Psoas muscle (tissue), 8 donors: Measurements from ENCODE around the gene RGS21. TPM values are rescaled to one million over a fixed set of nuclear protein-coding genes. Genes with fewer than 3 reads are reported as not detected.

Experiments used
- ATAC-seq, 4 donors: fragments of 200-7000 bp; cut with Tn5 transposase; one replicate each; pipeline ENCODE4 v1.9.1; 2020; ENCODE audit warnings: moderate library complexity in 3 of 4, mild to moderate bottlenecking in 2 of 4
- DNase-seq, 2 donors: peaks; one replicate each; pipeline ENCODE4 v3.0.0-alpha.2; 2020
- H3K27ac ChIP-seq: fragments of 200-600 bp; one replicate; pipeline ENCODE4 v1.8.0; 2022
- H3K27me3 ChIP-seq, 3 donors: fragments of 200-600 bp in 1 of 3; one replicate each; pipeline versions ENCODE4 v1.6.1 to v1.8.0; 2013 to 2022; ENCODE audit warnings: low read length in 2 of 3, mild to moderate bottlenecking in 2 of 3, moderate library complexity in 1 of 3; ENCODE audit not compliant: insufficient read depth in 3 of 3
- H3K36me3 ChIP-seq, 2 donors: fragments of 200-600 bp in 1 of 2; one replicate each; pipeline versions ENCODE4 v1.6.1 to v1.8.0; 2013 to 2022; ENCODE audit warnings: low read depth in 1 of 2, mild to moderate bottlenecking in 1 of 2, moderate library complexity in 1 of 2; ENCODE audit not compliant: insufficient read depth in 1 of 2
- H3K4me1 ChIP-seq: fragments of 200-600 bp; one replicate; pipeline ENCODE4 v1.8.0; 2022
- H3K4me3 ChIP-seq: fragments of 200-600 bp; one replicate; pipeline ENCODE4 v1.8.0; 2022; ENCODE audit warnings: mild to moderate bottlenecking
- H3K9me3 ChIP-seq: fragments of 200-600 bp; one replicate; pipeline ENCODE4 v1.8.0; 2022
- WGBS, 3 donors: extraction: QIAGEN DNeasy Blood & Tissue Kit; methylation state at CpG; one replicate each; pipeline versions ENCODE4 v1.1.6 to v1.1.7; 2013; 5-methylcytosine and 5-hydroxymethylcytosine counted together
- intact Hi-C, 2 donors: fragments of 100-400 bp; cut with DNase I; formaldehyde crosslinking; loops; one replicate each; pipeline versions ENCODE4 v1.11.0 to v1.14.2; 2022
- polyA plus RNA-seq, 3 donors: library from polyadenylated mRNA; stranded (reverse); fragments of 200-250 nt; gene quantifications; one replicate each; pipeline ENCODE4 v1.2.3, GENCODE V29; 2013
- total RNA-seq, 4 donors: library from RNA; stranded (reverse); fragmentation: NEBNext Ultra II Directional in 2 of 4; extraction: Animal tissue kit (Norgen Biotek cat#: 25700) in 2 of 4; gene quantifications; one replicate each; pipeline versions ENCODE4 v1.2.1 to v1.2.4, GENCODE V29; 2021 to 2023
- TF ChIP-seq, protein P1 (sequence below): fragments of 200-600 bp; IDR thresholded peaks from one replicate; pipeline ENCODE4 v1.8.0; 2022; ENCODE audit warnings: antibody characterized with exemption
- donor health status: healthy with polysubstance abuse.
- donor health status: DM: no; HTN: no; CAD: no; lungs with moderate emphysema.
- donor health status: Bipolar disorder and iron deficiency.
- donor health status: healthy.
- donor health status: DM: yes; HTN: yes; CAD: no.
- donor health status: DM: no; HTN: no; CAD: no.
- donor health status: DM: no; HTN: no; CAD: no.
- donor health status: DM: yes; HTN: yes; CAD: no.

The RGS21 gene
- total and polyA plus RNA-seq, 7 donors: not detected

DNA sequence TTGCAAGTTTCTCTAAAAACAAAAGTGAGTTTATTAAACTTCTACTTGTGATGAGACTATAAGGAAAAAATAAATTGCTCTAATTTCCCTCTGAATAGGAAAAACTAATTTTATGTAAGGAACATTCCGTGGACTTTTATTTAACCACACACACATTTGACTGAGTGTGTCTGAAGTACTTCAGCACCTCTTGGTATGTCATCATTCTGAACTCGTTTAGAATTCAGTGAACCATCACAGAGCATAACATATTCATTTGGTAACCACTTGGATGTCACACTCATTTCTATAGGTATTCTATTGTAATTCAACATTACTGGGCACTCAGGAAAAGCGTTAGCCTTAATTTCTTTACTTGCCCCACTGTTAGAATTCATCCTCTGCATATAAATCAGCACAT lies 79.1 kb downstream of the RGS21 start:
- H3K36me3 ChIP-seq: no peaks in the 10 kb centered on the region
- 75 to 82% (median 78%) methylated on average over 3 of the region's 3 CpGs for WGBS, 3 donors
- no peak for DNase-seq

DNA sequence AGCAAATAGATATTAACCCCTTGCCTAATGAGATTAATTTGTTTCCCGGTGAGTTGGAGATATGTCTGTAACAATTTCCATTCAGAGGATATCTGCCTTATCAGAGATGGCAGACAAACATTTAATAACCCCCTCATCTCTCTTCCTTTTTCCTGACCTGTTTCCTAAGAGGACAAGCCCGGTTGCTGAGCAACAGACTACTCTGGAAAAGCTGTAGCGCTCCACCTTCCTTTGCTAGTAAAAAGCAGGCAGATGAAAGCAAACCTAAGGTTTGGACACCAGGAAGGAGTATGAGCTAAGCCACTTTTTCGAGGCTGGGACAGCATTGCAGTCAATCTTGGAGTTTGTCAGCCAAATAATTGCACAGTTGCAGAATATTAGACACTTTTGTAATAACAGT lies 82.4 kb downstream of the RGS21 start:
- Histone ChIP-seq H3K27ac (no peak overlapping the region), H3K4me1 (no peaks in the 10 kb centered on the region), H3K4me3 (no peak overlapping the region), H3K9me3 (no peaks in the 10 kb centered on the region), H3K27me3 (no peaks in the 10 kb centered on the region), H3K36me3 (no peaks in the 10 kb centered on the region)
- no peak for DNase-seq
- TF ChIP-seq, protein P1, sequence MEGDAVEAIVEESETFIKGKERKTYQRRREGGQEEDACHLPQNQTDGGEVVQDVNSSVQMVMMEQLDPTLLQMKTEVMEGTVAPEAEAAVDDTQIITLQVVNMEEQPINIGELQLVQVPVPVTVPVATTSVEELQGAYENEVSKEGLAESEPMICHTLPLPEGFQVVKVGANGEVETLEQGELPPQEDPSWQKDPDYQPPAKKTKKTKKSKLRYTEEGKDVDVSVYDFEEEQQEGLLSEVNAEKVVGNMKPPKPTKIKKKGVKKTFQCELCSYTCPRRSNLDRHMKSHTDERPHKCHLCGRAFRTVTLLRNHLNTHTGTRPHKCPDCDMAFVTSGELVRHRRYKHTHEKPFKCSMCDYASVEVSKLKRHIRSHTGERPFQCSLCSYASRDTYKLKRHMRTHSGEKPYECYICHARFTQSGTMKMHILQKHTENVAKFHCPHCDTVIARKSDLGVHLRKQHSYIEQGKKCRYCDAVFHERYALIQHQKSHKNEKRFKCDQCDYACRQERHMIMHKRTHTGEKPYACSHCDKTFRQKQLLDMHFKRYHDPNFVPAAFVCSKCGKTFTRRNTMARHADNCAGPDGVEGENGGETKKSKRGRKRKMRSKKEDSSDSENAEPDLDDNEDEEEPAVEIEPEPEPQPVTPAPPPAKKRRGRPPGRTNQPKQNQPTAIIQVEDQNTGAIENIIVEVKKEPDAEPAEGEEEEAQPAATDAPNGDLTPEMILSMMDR: no peak
- intact Hi-C loops: no loop called here
- no peak for ATAC-seq
- whole genome bisulfite sequencing, 3 donors: 41 to 51% (median 50%) methylated on average over 4 of the region's 4 CpGs

More for the DNA sequence above, 79.1 kb downstream of the RGS21 start:
- no peak overlapping the region for H3K27ac ChIP-seq
- TF ChIP-seq, protein P1: no peak
- no peaks in the 10 kb centered on the region for H3K27me3 ChIP-seq
- intact Hi-C loops: no loop called here
- ATAC-seq: no peak
- no peak overlapping the region for H3K4me3 ChIP-seq
- no peaks in the 10 kb centered on the region for H3K4me1 ChIP-seq
- no peaks in the 10 kb centered on the region for H3K9me3 ChIP-seq

DNA sequence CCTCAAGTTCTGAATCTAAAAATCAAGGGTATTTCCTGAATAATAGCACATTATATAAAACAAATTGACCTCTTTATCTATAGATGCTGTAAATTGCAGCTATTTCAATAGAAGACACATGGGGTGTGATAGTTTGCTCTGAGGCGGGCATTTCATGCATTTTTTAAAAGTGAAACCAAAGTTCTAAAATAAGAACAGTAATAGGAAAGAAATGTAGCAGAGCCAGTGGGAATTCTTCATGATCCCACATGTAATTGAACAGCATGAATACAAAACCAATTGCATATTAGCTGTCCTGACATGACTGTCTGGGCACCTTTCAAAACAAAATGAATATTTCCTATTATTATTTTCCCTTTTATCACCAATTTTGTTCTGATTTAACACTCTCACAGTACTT lies 85.0 kb downstream of the RGS21 start:
- H3K4me1 ChIP-seq: no peaks in the 10 kb centered on the region
- TF ChIP-seq, protein P1: no peak
- ATAC-seq (no peak), DNase-seq (no peak)
- no peak overlapping the region for H3K27ac ChIP-seq
- no peaks in the 10 kb centered on the region for H3K9me3 ChIP-seq
- WGBS, 3 donors: 20 to 37% (median 22%) methylated on average over 1 of the region's 1 CpG
- no peaks in the 10 kb centered on the region for H3K27me3 ChIP-seq
- H3K4me3 ChIP-seq: no peak overlapping the region
- no peaks in the 10 kb centered on the region for H3K36me3 ChIP-seq
- intact Hi-C loops: no loop called here

DNA sequence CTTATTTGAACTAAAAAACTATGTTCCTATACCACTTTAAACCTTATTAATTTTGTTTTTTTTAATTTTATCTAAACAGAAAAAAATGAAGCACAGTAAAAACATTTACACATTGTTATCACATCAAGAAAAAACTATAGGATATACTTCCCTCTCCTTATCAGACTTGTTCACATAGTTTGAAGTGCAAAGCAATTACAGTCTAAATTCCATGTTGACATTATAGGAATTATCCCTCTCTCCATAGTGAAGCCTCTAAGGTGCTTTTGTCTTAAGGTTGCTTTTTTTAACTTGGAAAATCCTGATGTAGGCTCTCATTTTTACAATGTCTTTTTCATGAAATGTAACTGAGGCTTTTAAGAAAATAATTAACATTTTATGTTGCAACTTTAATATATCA lies 85.8 kb downstream of the RGS21 start:
- DNase-seq: no peak
- no peak for ATAC-seq
- H3K36me3 ChIP-seq: no peaks in the 10 kb centered on the region
- no peaks in the 10 kb centered on the region for H3K9me3 ChIP-seq
- H3K27ac ChIP-seq: no peak overlapping the region
- no peaks in the 10 kb centered on the region for H3K27me3 ChIP-seq
- TF ChIP-seq, protein P1: no peak
- no peaks in the 10 kb centered on the region for H3K4me1 ChIP-seq
- no peak overlapping the region for H3K4me3 ChIP-seq
- intact Hi-C loops: no loop called here

GRCh38 chr1:192407206-192407605 lies 90.4 kb downstream of the RGS21 start:
- DNase-seq: no peak
- H3K9me3 ChIP-seq: no peaks in the 10 kb centered on the region
- no peaks in the 10 kb centered on the region for H3K36me3 ChIP-seq
- no peaks in the 10 kb centered on the region for H3K27me3 ChIP-seq
- H3K27ac ChIP-seq: no peak overlapping the region
- H3K4me3 ChIP-seq: no peak overlapping the region
- TF ChIP-seq, protein P1: no peak
- intact Hi-C loops: no loop called here
- WGBS, 3 donors: 16 to 24% (median 16%) methylated on average over 3 of the region's 3 CpGs
- no peaks in the 10 kb centered on the region for H3K4me1 ChIP-seq
- ATAC-seq: no peak
